Stomach (tissue), 4 donors: ENCODE results near the gene HTR3D.

Source experiments
- EP300 ChIP-seq: sonication (generic); formaldehyde crosslinking; IDR thresholded peaks from one replicate; pipeline ENCODE4 v1.6.1; 2017; ENCODE audit warnings: antibody characterized with exemption
- POLR2A ChIP-seq, 4 donors: fragments of 450-650 bp; IDR thresholded peaks; one replicate each; pipeline ENCODE4 v1.6.1; 2016; ENCODE audit warnings: antibody characterized with exemption in 4 of 4, control low read depth in 2 of 4, mild to moderate bottlenecking in 1 of 4, moderate library complexity in 1 of 4
- POLR2AphosphoS5 ChIP-seq, 3 donors: sonication (generic); formaldehyde crosslinking; IDR thresholded peaks; one replicate each; pipeline ENCODE4 v1.6.1; 2016; ENCODE audit warnings: antibody characterized with exemption in 3 of 3
- TF ChIP-seq, protein P1 (sequence below), 7 experiments: fragments of 450-650 bp in 4 of 7; fragments of 200-600 bp in 3 of 7; sonication (generic) in 3 of 7; IDR thresholded peaks; one replicate each; pipeline ENCODE4 v1.5.1; 2016 to 2019; ENCODE audit warnings: antibody characterized with exemption in 7 of 7, control low read depth in 2 of 7, mild to moderate bottlenecking in 1 of 7

DNA sequence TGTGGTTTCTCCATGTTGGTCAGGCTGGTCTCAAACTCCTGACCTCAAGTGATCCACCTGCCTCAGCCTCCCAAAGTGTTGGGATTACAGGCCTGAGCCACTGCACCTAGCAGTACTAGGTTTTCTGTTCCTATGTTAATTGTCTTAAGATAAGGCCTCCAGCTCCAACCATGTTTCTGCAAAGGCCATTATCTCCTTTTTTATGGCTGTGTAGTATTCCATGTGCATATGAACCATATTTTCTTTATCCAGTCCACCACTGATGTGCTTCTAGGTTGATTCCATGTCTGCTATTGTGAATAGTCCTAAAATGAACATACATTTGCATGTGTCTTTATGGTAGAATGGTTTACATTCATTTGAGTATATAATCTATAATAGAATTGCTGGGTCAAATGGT is 31.1 kb downstream of the HTR3D start:
- TF ChIP-seq, protein P1, sequence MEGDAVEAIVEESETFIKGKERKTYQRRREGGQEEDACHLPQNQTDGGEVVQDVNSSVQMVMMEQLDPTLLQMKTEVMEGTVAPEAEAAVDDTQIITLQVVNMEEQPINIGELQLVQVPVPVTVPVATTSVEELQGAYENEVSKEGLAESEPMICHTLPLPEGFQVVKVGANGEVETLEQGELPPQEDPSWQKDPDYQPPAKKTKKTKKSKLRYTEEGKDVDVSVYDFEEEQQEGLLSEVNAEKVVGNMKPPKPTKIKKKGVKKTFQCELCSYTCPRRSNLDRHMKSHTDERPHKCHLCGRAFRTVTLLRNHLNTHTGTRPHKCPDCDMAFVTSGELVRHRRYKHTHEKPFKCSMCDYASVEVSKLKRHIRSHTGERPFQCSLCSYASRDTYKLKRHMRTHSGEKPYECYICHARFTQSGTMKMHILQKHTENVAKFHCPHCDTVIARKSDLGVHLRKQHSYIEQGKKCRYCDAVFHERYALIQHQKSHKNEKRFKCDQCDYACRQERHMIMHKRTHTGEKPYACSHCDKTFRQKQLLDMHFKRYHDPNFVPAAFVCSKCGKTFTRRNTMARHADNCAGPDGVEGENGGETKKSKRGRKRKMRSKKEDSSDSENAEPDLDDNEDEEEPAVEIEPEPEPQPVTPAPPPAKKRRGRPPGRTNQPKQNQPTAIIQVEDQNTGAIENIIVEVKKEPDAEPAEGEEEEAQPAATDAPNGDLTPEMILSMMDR (IDR thresholded peaks at IDR 0.05) = no peak
- TF ChIP-seq POLR2AphosphoS5 (IDR thresholded peaks at IDR 0.05) (no peak), POLR2A (IDR thresholded peaks at IDR 0.05) (no peak), EP300 (no peak)
